Mammary epithelial cell (primary cell): ENCODE measurements around the gene ALKBH4.

ENCODE experiments used
- EZH2 ChIP-seq: IDR thresholded peaks from 2 replicates; pipeline ENCODE4 v1.6.1; 2012; ENCODE audit warnings: low read length, inconsistent platforms, borderline replicate concordance
- TF ChIP-seq, protein P1 (sequence below), 2 donors: IDR thresholded peaks in 1 of 2; conservative IDR thresholded peaks in 1 of 2; 2 replicates each; pipeline ENCODE4 v1.5.1; 2011 to 2012; ENCODE audit warnings: inconsistent platforms in 2 of 2, low read length in 2 of 2, mild to moderate bottlenecking in 2 of 2, control low read depth in 1 of 2, low read depth in 1 of 2; ENCODE audit not compliant: insufficient read depth in 1 of 2; ENCODE audit errors: extremely low read depth in 1 of 2

DNA sequence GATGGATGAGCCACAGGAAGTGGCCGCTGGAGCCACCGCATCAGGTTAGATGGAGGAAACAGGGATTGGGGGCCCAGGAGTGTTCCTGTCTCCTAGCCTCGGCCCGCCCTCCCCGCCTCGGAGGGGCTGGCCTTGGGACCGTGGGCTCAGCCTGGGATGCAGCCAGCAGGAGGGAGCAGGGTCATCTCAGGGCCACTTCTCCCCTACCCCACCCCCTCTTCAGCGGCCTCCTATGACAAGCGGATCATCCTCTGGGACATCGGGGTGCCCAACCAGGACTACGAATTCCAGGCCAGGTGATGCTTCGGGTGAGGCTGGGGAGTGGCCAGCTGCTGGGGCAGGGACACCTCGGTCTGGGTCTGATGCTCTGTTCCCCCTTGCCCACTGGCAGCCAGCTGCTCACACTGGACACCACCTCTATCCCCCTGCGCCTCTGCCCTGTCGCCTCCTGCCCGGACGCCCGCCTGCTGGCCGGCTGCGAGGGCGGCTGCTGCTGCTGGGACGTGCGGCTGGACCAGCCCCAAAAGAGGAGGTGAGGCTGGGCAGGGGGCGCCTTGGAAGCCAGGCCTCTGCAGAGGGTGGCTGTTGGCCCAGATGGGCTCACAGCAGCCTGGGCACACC is 4.8 kb upstream of the ALKBH4 start:
- TF ChIP-seq, protein P1, sequence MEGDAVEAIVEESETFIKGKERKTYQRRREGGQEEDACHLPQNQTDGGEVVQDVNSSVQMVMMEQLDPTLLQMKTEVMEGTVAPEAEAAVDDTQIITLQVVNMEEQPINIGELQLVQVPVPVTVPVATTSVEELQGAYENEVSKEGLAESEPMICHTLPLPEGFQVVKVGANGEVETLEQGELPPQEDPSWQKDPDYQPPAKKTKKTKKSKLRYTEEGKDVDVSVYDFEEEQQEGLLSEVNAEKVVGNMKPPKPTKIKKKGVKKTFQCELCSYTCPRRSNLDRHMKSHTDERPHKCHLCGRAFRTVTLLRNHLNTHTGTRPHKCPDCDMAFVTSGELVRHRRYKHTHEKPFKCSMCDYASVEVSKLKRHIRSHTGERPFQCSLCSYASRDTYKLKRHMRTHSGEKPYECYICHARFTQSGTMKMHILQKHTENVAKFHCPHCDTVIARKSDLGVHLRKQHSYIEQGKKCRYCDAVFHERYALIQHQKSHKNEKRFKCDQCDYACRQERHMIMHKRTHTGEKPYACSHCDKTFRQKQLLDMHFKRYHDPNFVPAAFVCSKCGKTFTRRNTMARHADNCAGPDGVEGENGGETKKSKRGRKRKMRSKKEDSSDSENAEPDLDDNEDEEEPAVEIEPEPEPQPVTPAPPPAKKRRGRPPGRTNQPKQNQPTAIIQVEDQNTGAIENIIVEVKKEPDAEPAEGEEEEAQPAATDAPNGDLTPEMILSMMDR (conservative IDR thresholded peaks at IDR 0.05 in 1 of 2, IDR thresholded peaks at IDR 0.05 in 1 of 2; ENCODE audit: extremely low read depth in 1 of 2, insufficient read depth in 1 of 2, low read depth in 1 of 2, low read length in 2 of 2), result no peak
- TF ChIP-seq EZH2, result no peak
